PC-9 (cell line): ENCODE measurements around the gene ANAPC1.

Experiments used
- EZH2 ChIP-seq: fragments of 200-600 bp; sonication (generic); IDR thresholded peaks from 2 replicates; pipeline ENCODE4 v1.8.0; 2017; ENCODE audit warnings: antibody characterized with exemption, low read depth
- TF ChIP-seq, protein P1 (sequence below): fragments of 200-600 bp; sonication (generic); conservative IDR thresholded peaks from 2 replicates; pipeline ENCODE4 v1.6.1; 2017; ENCODE audit warnings: mixed run types, antibody characterized with exemption, mild to moderate bottlenecking, moderate library complexity

DNA sequence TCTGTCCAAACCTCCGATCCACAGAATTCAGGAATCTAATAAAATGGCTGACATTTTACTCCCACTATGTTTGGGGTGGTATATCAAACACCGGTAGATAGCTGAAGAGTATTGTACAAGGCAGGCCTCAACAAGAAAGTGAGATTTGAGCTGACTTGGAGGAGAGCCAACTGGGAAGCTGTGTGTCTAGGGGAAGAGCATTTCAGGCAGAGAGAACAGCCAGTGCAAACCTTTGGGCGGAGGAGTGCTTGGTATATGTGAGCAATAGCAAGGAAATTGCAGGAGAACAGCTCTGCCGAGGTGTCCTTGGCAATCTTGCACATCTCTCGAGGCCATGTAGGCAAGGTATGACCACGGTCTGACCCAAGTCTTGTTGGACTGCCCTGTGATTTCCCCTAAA lies 12.6 kb upstream of the ANAPC1 start:
- TF ChIP-seq, protein P1, sequence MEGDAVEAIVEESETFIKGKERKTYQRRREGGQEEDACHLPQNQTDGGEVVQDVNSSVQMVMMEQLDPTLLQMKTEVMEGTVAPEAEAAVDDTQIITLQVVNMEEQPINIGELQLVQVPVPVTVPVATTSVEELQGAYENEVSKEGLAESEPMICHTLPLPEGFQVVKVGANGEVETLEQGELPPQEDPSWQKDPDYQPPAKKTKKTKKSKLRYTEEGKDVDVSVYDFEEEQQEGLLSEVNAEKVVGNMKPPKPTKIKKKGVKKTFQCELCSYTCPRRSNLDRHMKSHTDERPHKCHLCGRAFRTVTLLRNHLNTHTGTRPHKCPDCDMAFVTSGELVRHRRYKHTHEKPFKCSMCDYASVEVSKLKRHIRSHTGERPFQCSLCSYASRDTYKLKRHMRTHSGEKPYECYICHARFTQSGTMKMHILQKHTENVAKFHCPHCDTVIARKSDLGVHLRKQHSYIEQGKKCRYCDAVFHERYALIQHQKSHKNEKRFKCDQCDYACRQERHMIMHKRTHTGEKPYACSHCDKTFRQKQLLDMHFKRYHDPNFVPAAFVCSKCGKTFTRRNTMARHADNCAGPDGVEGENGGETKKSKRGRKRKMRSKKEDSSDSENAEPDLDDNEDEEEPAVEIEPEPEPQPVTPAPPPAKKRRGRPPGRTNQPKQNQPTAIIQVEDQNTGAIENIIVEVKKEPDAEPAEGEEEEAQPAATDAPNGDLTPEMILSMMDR: no peak
- TF ChIP-seq EZH2: no peak
